ENCODE data around the gene PRKAG1. TPM values are rescaled to one million over a fixed set of nuclear protein-coding genes. Genes with fewer than 3 reads are reported as not detected.
A peak's percentile ranks its signal among the peaks of the same experiment; 100 is the strongest.

PRKAG1 gene
- total and polyA plus RNA-seq, 10 of the 15 experiments (the other 5 are each of a cell fraction or from before 2014, with no cell fraction given), result 44.5 to 91.6 (median 60.9) TPM

- TF ChIP-seq TARDBP (IDR thresholded peaks at IDR 0.05; ENCODE audit: borderline replicate concordance), result no peak
- no peak for TF ChIP-seq PRDM15 (CRISPR knock-in tag; IDR thresholded peaks at IDR 0.05)
- 0 out of 2 replicates have a peak, but pooled peaks have one; percentile 55 for TF ChIP-seq MXI1 (IDR thresholded peaks at IDR 0.05; ENCODE audit: low read depth, low read length)
- TF ChIP-seq NBN (IDR thresholded peaks at IDR 0.05), result 0 out of 2 replicates have a peak, but pooled peaks have one; percentile 25
- TF ChIP-seq MYC (IDR thresholded peaks at IDR 0.05; ENCODE audit: insufficient read depth, insufficient read length, insufficient replicate concordance, low read length, severe bottlenecking), result no peak
- TF ChIP-seq BHLHE40 (IDR thresholded peaks at IDR 0.05; ENCODE audit: borderline replicate concordance in 1 of 2, low read depth in 2 of 2, low read length in 1 of 2), result no peak
- TF ChIP-seq HDGF (IDR thresholded peaks at IDR 0.05), result peak; percentile 74
- 0 out of 2 replicates have a peak, but pooled peaks have one; percentile 23 for TF ChIP-seq CREB1 (IDR thresholded peaks at IDR 0.05; ENCODE audit: low read depth)
- no peak for TF ChIP-seq KDM1A (IDR thresholded peaks at IDR 0.05; ENCODE audit: borderline replicate concordance)
- TF ChIP-seq RFX5 (IDR thresholded peaks at IDR 0.05; ENCODE audit: low read depth, low read length), result no peak
- TF ChIP-seq IKZF1 (conservative IDR thresholded peaks at IDR 0.05), result peak; percentile 63; the same call in 1 of the 2 replicates
- peak; percentile 37; the same call in 1 of the 2 replicates for TF ChIP-seq SPI1 (IDR thresholded peaks at IDR 0.05; ENCODE audit: borderline replicate concordance, insufficient read depth, low read depth, low read length)
- no peak for TF ChIP-seq NFXL1 (IDR thresholded peaks at IDR 0.05; ENCODE audit: borderline replicate concordance)
- peak; percentile 56; the same call in 1 of the 2 replicates for TF ChIP-seq GABPA (IDR thresholded peaks at IDR 0.05; ENCODE audit: low read depth)
- no peak for TF ChIP-seq NR2F1 (conservative IDR thresholded peaks at IDR 0.05)
- no peak for TF ChIP-seq ZNF207 (IDR thresholded peaks at IDR 0.05; ENCODE audit: borderline replicate concordance)
- no peak for TF ChIP-seq ZNF687 (IDR thresholded peaks at IDR 0.05)
- no peak for TF ChIP-seq CEBPB (IDR thresholded peaks at IDR 0.05; ENCODE audit: borderline replicate concordance in 1 of 2, low read depth in 2 of 2, low read length in 2 of 2)
- 0 out of 3 replicates have a peak, but pooled peaks have one; percentile 26 for TF ChIP-seq POU2F2 (IDR thresholded peaks at IDR 0.05; ENCODE audit: borderline replicate concordance, low read depth, low read length)
Measured at GRCh38 chr12:49055978-49056754, 37.6 kb upstream of the PRKAG1 start (continued).

Measured in GM12878 (cell line).